Fibroblast of mammary gland (primary cell): ENCODE data around the gene GRIK4.
"Not testable (repeated sequence)": the region's sequence is repeated elsewhere in the genome, so short reads cannot be mapped to it uniquely, and the experiment has no call there.

Source experiments
- DNase-seq: peaks from one replicate; pipeline ENCODE4 v3.0.0-alpha.2; 2010; ENCODE audit warnings: low read depth
- H3K4me3 ChIP-seq: 2 replicates; pipeline ENCODE4 v1.5.1; 2011; ENCODE audit warnings: low read depth, mild to moderate bottlenecking, low read length, moderate library complexity; ENCODE audit not compliant: control insufficient read depth
- TF ChIP-seq, protein P1 (sequence below): conservative IDR thresholded peaks from 2 replicates; pipeline ENCODE4 v1.5.1; 2011; ENCODE audit warnings: low read depth, low read length, inconsistent platforms; ENCODE audit not compliant: control insufficient read depth, insufficient read depth

GRIK4 gene

DNA sequence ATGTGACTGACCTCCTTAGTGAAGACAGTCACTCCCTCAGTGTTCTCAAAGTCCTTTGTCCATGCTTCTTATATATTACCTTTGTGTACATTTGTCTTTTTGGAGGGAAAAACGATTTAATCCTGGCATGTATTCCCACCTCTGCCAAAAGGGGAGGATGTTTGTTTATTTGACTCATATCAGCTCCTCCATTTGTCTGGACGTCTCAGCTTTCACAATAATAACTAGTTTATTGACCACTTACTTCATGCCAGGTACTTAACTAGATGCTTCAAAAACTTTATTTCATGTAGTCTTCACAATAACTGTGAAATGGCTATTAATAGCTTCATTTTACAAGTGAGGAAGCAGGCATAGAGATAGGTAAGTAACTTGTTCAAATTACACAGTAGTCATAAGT, 517.6 kb downstream of the GRIK4 start:
- no peak overlapping the region for H3K4me3 ChIP-seq
- DNase-seq, result no peak
- TF ChIP-seq, protein P1, sequence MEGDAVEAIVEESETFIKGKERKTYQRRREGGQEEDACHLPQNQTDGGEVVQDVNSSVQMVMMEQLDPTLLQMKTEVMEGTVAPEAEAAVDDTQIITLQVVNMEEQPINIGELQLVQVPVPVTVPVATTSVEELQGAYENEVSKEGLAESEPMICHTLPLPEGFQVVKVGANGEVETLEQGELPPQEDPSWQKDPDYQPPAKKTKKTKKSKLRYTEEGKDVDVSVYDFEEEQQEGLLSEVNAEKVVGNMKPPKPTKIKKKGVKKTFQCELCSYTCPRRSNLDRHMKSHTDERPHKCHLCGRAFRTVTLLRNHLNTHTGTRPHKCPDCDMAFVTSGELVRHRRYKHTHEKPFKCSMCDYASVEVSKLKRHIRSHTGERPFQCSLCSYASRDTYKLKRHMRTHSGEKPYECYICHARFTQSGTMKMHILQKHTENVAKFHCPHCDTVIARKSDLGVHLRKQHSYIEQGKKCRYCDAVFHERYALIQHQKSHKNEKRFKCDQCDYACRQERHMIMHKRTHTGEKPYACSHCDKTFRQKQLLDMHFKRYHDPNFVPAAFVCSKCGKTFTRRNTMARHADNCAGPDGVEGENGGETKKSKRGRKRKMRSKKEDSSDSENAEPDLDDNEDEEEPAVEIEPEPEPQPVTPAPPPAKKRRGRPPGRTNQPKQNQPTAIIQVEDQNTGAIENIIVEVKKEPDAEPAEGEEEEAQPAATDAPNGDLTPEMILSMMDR, result no peak

DNA sequence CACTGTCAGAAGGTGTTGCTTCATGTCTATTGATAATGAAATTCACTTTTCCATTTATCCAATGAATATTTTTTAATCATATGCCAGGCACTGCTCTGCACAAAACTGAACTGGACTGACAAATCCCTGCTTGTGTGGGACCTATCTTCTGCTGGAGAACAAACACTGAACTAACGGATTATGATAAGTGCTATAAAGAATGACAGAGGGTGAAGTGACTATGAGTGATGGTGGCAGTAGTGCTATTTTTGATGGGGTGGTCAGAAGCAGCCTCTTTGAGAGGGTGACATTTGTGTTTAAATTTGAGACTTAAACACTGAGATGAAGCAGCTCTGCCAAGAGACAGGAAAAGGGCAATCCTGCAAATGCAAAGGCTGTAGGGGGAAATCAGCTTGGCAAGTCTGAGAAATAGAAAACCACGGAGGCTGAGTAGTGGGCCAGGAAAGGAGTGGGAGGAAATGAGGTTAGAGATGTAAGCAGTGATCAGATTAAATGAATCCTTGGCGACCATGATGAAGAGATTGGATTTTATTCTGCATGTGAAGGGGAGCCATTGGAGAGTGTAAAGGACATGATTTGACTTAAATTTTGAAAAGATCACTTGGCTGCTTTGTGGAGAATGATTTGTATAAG, 518.4 kb downstream of the GRIK4 start:
- no peak overlapping the region for H3K4me3 ChIP-seq
- DNase-seq, result no peak
- TF ChIP-seq, protein P1, result no peak

DNA sequence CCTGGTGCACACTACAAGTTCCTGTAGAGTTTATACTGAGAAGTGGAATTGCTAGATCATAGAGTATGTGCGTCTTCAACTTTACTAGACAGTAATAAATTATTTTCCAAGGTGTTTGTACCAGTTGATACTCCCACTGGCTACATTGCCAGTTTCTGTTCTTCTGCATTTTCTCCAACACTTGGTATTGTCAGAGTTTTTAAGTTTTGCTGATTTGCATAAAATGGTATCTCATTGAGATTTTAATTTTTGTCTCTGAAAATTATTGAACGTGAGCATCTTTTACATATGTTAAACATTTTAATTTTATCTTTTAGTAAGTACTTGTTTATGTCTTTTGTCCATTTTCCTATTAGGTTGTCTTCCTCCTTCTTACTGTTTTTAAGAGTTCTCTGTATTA, 519.6 kb downstream of the GRIK4 start:
- TF ChIP-seq, protein P1, result no peak
- H3K4me3 ChIP-seq, result no peak overlapping the region
- DNase-seq, result no peak

DNA sequence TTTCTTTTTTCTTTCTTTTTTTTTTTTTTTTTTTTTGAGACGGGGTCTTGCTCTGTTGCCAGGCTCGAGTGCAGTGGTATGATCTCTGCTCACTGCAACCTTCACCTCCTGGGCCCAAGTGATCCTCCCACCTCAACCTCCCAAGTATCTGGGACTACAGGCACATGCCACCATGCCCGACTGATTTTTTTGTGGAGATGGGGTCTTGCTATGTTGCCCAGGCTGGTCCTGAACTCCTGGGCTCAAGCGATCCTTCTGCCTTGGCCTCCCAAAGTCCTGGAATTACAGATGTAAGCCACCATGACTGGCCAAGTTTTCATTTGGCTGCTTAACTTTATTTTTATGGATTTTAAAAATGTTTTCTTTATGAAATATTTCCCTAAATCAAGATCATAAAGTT, 520.1 kb downstream of the GRIK4 start:
- not testable (repeated sequence) for DNase-seq, H3K4me3 ChIP-seq

GRCh38 chr11:121032546-121032945, 521.0 kb downstream of the GRIK4 start:
- no peak for DNase-seq
- TF ChIP-seq, protein P1, result no peak
- no peak overlapping the region for H3K4me3 ChIP-seq

GRCh38 chr11:121033635-121034034, 522.1 kb downstream of the GRIK4 start:
- DNase-seq, result no peak
- no peak overlapping the region for H3K4me3 ChIP-seq
- TF ChIP-seq, protein P1, result no peak

DNA sequence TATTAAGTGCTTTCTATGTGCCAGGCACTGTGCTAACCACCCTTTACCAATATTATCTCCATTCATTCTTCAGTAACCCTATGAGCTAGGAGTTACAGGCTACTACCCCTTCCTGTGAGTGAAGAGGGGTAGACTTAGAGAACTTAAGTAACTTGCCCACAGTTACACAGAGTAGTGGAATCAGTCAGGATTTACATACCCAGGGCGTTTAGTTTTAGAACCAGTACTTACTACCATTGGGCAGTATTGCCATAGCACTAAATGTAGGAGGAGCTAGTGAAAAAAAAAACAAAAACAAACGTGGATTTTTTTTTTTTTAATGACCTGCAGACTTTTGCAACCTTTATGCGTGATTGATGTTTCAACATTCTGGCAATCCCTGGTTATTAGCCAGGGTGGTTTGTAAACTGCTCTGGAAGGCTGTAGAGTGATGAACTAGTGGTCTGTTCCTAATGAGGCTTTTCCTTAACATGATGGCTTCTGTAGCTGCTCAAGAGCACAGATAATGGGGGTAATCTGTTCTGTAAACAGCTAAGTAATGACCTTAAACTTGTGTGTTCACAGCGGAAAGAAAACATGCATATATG, 523.7 kb downstream of the GRIK4 start:
- DNase-seq, result no peak
- TF ChIP-seq, protein P1, result no peak
- H3K4me3 ChIP-seq, result no peak overlapping the region
